Heart right ventricle (tissue), 16 donors: ENCODE results near the gene CABLES1. TPM values are rescaled to one million over a fixed set of nuclear protein-coding genes. Genes with fewer than 3 reads are reported as not detected.

Source experiments
- ATAC-seq, 8 donors: fragments of 200-7000 bp; cut with Tn5 transposase; one replicate each; pipeline ENCODE4 v1.9.1; 2020; ENCODE audit warnings: mild to moderate bottlenecking in 8 of 8, moderate library complexity in 8 of 8, moderate number of reproducible peaks in 1 of 8
- DNase-seq, 2 donors: peaks; one replicate each; pipeline ENCODE4 v3.0.0-alpha.2; 2020
- H3K27ac ChIP-seq, 10 donors: fragments of 200-600 bp; sonication (generic) in 2 of 10; one replicate each; pipeline versions ENCODE4 v1.5.0 to v1.8.0; 2020 to 2022; ENCODE audit warnings: mild to moderate bottlenecking in 3 of 10
- H3K27me3 ChIP-seq, 7 donors: fragments of 200-600 bp; one replicate each; pipeline ENCODE4 v1.8.0; 2021 to 2022; ENCODE audit warnings: mild to moderate bottlenecking in 2 of 7
- H3K36me3 ChIP-seq, 9 donors: fragments of 200-600 bp; sonication (generic) in 1 of 9; one replicate each; pipeline versions ENCODE4 v1.5.0 to v1.8.0; 2020 to 2022; ENCODE audit warnings: mild to moderate bottlenecking in 2 of 9
- H3K4me1 ChIP-seq, 9 donors: fragments of 200-600 bp; sonication (generic) in 1 of 9; one replicate each; pipeline versions ENCODE4 v1.5.0 to v1.8.0; 2020 to 2022; ENCODE audit warnings: mild to moderate bottlenecking in 4 of 9
- H3K4me3 ChIP-seq, 10 donors: fragments of 200-600 bp; sonication (generic) in 2 of 10; one replicate each; pipeline versions ENCODE4 v1.5.0 to v1.8.0; 2020 to 2022; ENCODE audit warnings: mild to moderate bottlenecking in 7 of 10, moderate library complexity in 2 of 10
- H3K9me3 ChIP-seq, 11 donors: fragments of 200-600 bp in 10 of 11; sonication (generic) in 2 of 11; one replicate each; pipeline versions ENCODE4 v1.5.0 to v1.8.0; 2013 to 2022; ENCODE audit warnings: mild to moderate bottlenecking in 2 of 11, control low read depth in 1 of 11, moderate library complexity in 1 of 11
- WGBS, 2 donors: extraction: QIAGEN DNeasy Blood & Tissue Kit; methylation state at CpG; one replicate each; pipeline ENCODE4 v1.1.7; 2013; ENCODE audit warnings: inconsistent platforms in 1 of 2; 5-methylcytosine and 5-hydroxymethylcytosine counted together
- intact Hi-C, 10 donors: fragments of 100-400 bp; cut with DNase I; formaldehyde crosslinking; loops; one replicate each; pipeline versions ENCODE4 v1.11.1 to v1.14.2; 2022
- polyA plus RNA-seq, 2 donors: library from polyadenylated mRNA; stranded (reverse); fragments of 200-250 nt; gene quantifications; one replicate each; pipeline ENCODE4 v1.2.3, GENCODE V29; 2013
- total RNA-seq, 10 donors: library from RNA; stranded (reverse); fragmentation: NEBNext Ultra II Directional in 3 of 10; extraction: Animal tissue kit (Norgen Biotek cat#: 25700) in 3 of 10; gene quantifications; one replicate each; pipeline versions ENCODE4 v1.2.1 to v1.2.4, GENCODE V29; 2021 to 2023
- TF ChIP-seq, protein P1 (sequence below), 9 donors: fragments of 200-600 bp; sonication (generic) in 2 of 9; IDR thresholded peaks; one replicate each; pipeline versions ENCODE4 v1.5.0 to v1.8.0; 2021 to 2022; ENCODE audit warnings: antibody characterized with exemption in 9 of 9, mild to moderate bottlenecking in 5 of 9, moderate library complexity in 1 of 9
- donor health status: Arrhythmogenic right ventricular cardiomyopathy.
- donor health status: ischemic (EF 13 %, LVEDD 7.1; RV severe dilation, severe dysfunction).
- donor health status: healthy with polysubstance abuse.
- donor health status: DM: no; HTN: yes; CAD: no.
- donor health status: DM: no; HTN: no; CAD: no.
- donor health status: ischemic (EF 25% LVEDD 6.9; RV normal size, moderate dysfunction).
- donor health status: ischemic (EF 25% LVEDD 5.7; RV mildly dilated, moderate dysfunction).
- donor health status: healthy.
- donor health status: DM: yes; HTN: yes; CAD: no.
- donor health status: Ischemic cardiomyopathy.
- donor health status: ischemic (EF 35%, LVEDD 5.7; RV mildly dilated, moderate dysfunction).
- donor health status: nonischemic (EF 11% LVEDD 7.7; RV severe dilation, severe dysfunction).
- donor health status: DM: yes; HTN: yes; CAD: no.
- donor health status: PGD.
- donor health status: ischemic (EF 29% LVEDD 5.4; RV normal size, mild dysfunction).
- donor health status: nonischemic (EF 23%, LVEDD 6.1; RV moderate dilation, normal function).

The CABLES1 gene
- total and polyA plus RNA-seq, 12 donors, result 1.0 to 2.2 (median 1.8) TPM

DNA sequence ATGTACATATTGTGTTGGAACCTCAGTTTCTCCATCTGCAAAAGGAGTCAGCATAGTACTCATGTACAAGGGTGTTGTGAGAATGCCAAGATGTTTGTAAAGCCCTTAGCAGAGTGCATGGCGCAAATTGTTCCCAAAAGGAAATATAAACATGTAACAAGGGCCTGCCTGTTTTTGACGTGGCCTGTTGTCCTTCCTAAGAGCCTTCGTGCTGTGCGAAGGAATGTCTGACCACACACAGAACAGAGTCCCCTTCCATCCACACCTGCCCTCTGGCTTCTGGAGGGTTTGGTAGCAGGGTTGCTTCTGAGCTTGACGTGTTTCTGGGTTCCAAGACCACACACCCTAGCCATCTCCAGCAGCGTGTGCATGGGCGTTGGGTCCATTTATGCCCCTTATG lies 34.9 kb downstream of the CABLES1 start:
- TF ChIP-seq, protein P1, sequence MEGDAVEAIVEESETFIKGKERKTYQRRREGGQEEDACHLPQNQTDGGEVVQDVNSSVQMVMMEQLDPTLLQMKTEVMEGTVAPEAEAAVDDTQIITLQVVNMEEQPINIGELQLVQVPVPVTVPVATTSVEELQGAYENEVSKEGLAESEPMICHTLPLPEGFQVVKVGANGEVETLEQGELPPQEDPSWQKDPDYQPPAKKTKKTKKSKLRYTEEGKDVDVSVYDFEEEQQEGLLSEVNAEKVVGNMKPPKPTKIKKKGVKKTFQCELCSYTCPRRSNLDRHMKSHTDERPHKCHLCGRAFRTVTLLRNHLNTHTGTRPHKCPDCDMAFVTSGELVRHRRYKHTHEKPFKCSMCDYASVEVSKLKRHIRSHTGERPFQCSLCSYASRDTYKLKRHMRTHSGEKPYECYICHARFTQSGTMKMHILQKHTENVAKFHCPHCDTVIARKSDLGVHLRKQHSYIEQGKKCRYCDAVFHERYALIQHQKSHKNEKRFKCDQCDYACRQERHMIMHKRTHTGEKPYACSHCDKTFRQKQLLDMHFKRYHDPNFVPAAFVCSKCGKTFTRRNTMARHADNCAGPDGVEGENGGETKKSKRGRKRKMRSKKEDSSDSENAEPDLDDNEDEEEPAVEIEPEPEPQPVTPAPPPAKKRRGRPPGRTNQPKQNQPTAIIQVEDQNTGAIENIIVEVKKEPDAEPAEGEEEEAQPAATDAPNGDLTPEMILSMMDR (IDR thresholded peaks at IDR 0.05), result no peak
- H3K27me3 ChIP-seq, result no peaks in the 10 kb centered on the region
- intact Hi-C loops, result loop anchor here in 1 of 10 donors (10.0 kb wide), 1 partner anchor 55 kb away; no protein-coding TSS in a partner anchor
- H3K4me3 ChIP-seq, result no peak overlapping the region
- no peak overlapping the region for H3K27ac ChIP-seq
- WGBS, 2 donors, result 93 to 96% methylated on average over 7 of the region's 7 CpGs
- no peaks in the 10 kb centered on the region for H3K9me3 ChIP-seq
- no peaks in the 10 kb centered on the region for H3K36me3 ChIP-seq
- ATAC-seq (no peak), DNase-seq (no peak)
- H3K4me1 ChIP-seq, result peaks cover 0 to 29% (median 5%) of the 10 kb centered on the region in 9 donors

- H3K4me1 ChIP-seq, result peaks cover 0 to 22% (median 3%) of the 10 kb centered on the region in 9 donors
- TF ChIP-seq, protein P1 (IDR thresholded peaks at IDR 0.05), result no peak
- DNase-seq (no peak), ATAC-seq (no peak)
- 80 to 81% methylated on average over 9 of the region's 9 CpGs for WGBS, 2 donors
- H3K36me3 ChIP-seq, result no peaks in the 10 kb centered on the region
- no peak overlapping the region for H3K27ac ChIP-seq
- intact Hi-C loops, result loop anchor here in 1 of 10 donors (10.0 kb wide), 1 partner anchor 53 kb away; no protein-coding TSS in a partner anchor
- no peak overlapping the region for H3K4me3 ChIP-seq
- no peaks in the 10 kb centered on the region for H3K9me3 ChIP-seq
- H3K27me3 ChIP-seq, result no peaks in the 10 kb centered on the region
Measured at GRCh38 chr18:23171581-23172156, 36.4 kb downstream of the CABLES1 start.

DNA sequence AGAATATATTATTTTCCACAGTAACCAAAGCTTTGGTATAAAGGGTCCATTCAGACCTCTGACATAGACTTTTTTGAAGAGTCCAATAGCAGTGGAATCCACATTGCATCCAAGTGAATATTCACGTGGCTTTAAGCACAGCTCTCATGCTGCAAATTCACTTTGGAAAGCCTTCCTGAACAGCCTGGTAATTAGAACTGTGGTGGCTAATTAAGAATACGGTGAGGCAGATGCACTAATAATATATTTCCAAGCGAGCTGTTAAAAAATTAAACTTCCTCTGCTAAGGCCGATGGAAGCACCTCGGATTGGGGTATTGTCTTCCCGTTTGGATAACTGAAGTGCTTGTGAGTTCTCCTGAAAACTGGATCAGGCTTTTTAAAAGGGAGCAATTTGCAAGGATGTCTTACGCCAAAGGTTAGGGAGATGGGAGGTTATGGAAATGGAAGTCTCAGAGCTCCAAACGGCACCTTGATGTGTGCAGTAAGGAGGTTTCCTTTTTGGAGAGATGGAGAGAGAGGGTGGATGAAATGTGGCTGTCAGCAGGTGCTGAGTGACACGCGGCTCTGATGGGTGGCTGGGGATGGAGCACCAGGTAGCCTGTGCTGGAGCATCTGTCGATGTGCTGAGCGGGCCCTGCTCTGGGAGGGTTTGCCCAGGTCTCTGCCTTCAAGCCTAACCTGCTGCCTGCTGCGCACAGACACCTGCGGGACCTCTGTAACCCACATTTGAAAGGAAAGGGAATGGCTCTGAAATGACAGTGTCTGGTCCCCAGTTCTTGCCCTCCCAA lies 37.5 kb downstream of the CABLES1 start:
- WGBS, 2 donors, result 90% methylated on average over 14 of the region's 14 CpGs
- ATAC-seq (no peak), DNase-seq (no peak)
- no peaks in the 10 kb centered on the region for H3K36me3 ChIP-seq
- no peak overlapping the region for H3K27ac ChIP-seq
- TF ChIP-seq, protein P1 (IDR thresholded peaks at IDR 0.05), result no peak
- H3K27me3 ChIP-seq, result no peaks in the 10 kb centered on the region
- H3K4me3 ChIP-seq, result no peak overlapping the region
- intact Hi-C loops, result loop anchor here in 1 of 10 donors (10.0 kb wide), 1 partner anchor 52 kb away; no protein-coding TSS in a partner anchor
- peaks cover 0 to 16% (median 0%) of the 10 kb centered on the region in 9 donors for H3K4me1 ChIP-seq
- H3K9me3 ChIP-seq, result no peaks in the 10 kb centered on the region

DNA sequence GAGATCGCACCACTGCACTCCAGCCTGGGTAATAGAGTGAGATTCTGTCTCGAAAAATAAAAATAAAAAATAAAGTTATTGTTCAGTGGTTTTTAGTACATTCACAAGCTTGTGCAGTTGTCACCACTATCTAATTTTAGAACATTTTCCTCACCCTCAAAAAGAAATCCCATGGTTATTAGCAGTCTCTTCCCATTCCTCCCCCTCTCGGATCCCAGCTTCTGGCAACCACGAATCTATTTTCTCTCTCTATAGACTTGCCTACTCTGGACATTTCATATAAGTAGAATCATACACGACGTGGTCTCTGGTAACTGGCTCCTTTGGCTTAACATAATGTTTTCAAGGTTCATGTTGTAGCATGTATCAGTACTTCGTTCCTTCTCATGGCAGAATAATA lies 38.6 kb downstream of the CABLES1 start:
- H3K4me1 ChIP-seq, result peaks cover 0 to 20% (median 0%) of the 10 kb centered on the region in 9 donors
- H3K27ac ChIP-seq, result no peak overlapping the region
- TF ChIP-seq, protein P1 (IDR thresholded peaks at IDR 0.05), result no peak
- intact Hi-C loops, result loop anchor here in 1 of 10 donors (10.0 kb wide), 1 partner anchor 51 kb away; no protein-coding TSS in a partner anchor
- ATAC-seq (no peak), DNase-seq (no peak)
- no peak overlapping the region for H3K4me3 ChIP-seq
- 67 to 76% methylated on average over 7 of the region's 7 CpGs for WGBS, 2 donors
- H3K9me3 ChIP-seq, result no peaks in the 10 kb centered on the region
- no peaks in the 10 kb centered on the region for H3K36me3 ChIP-seq
- H3K27me3 ChIP-seq, result no peaks in the 10 kb centered on the region
